H1 (cell line): ENCODE measurements around the gene GID4. TPM values are rescaled to one million over a fixed set of nuclear protein-coding genes. Genes with fewer than 3 reads are reported as not detected.

Experiments
- CTCF ChIA-PET: fragments of 300-600 bp; sonication (Branson Sonifier 250); formaldehyde crosslinking; loops from one replicate; lab custom pipeline; 2021; ENCODE audit not compliant: partially characterized antibody; lab: Charles Lee
- POLR2A ChIA-PET: fragments of 300-600 bp; sonication (Branson Sonifier 250); formaldehyde crosslinking; loops from one replicate; lab custom pipeline; 2021; ENCODE audit warnings: inconsistent platforms; ENCODE audit not compliant: partially characterized antibody; lab: Charles Lee
- DNase-seq, 2 experiments: peaks; one replicate each; pipeline versions ENCODE4 v3.0.0 to v3.0.0-alpha.2; 2010 to 2022; ENCODE audit warnings: low spot score in 2 of 2, low read depth in 1 of 2, mixed read lengths in 1 of 2
- FAIRE-seq: peaks from 2 replicates; lab custom pipeline; 2011; peaks lifted over from hg19 to GRCh38; lab: Jason Lieb, UNC
- H2AFZ ChIP-seq: 2 replicates; pipeline ENCODE4 v1.8.1; 2012; ENCODE audit warnings: low read length, inconsistent platforms
- H2AK5ac ChIP-seq: 2 replicates; pipeline ENCODE4 v1.6.1; 2013; ENCODE audit warnings: low read depth, low read length
- H2BK120ac ChIP-seq: replicated peaks from 2 replicates; pipeline ENCODE3; 2013; ENCODE audit warnings: low read depth, low read length, inconsistent platforms
- H2BK12ac ChIP-seq: 2 replicates; pipeline ENCODE4 v1.6.1; 2013; ENCODE audit warnings: low read depth, low read length
- H2BK15ac ChIP-seq: 2 replicates; pipeline ENCODE4 v1.6.1; 2013; ENCODE audit warnings: low read length
- H2BK20ac ChIP-seq: 2 replicates; pipeline ENCODE4 v1.6.1; 2013; ENCODE audit warnings: low read length
- H2BK5ac ChIP-seq: 2 replicates; pipeline ENCODE4 v1.6.1; 2013; ENCODE audit warnings: low read depth, low read length
- H3K14ac ChIP-seq: 2 replicates; pipeline ENCODE4 v1.6.1; 2013; ENCODE audit warnings: inconsistent platforms; ENCODE audit not compliant: insufficient read length
- H3K18ac ChIP-seq: 2 replicates; pipeline ENCODE4 v1.6.1; 2013; ENCODE audit warnings: low read length; ENCODE audit errors: extremely low read depth
- H3K23ac ChIP-seq: 2 replicates; pipeline ENCODE4 v1.6.1; 2013; ENCODE audit warnings: inconsistent platforms; ENCODE audit not compliant: insufficient read length
- H3K23me2 ChIP-seq: 2 replicates; pipeline ENCODE4 v1.6.1; 2013; ENCODE audit warnings: low read depth, low read length
- H3K27ac ChIP-seq: 2 replicates; pipeline ENCODE4 v1.6.1; 2011; ENCODE audit warnings: low read depth, low read length, inconsistent platforms
- H3K27me3 ChIP-seq, 4 experiments: replicated peaks in 1 of 4; 1 replicate in 1 of 4; 2 replicates in 3 of 4; pipeline versions ENCODE4 v1.6.1 to v1.8.1; 2011 to 2013; ENCODE audit warnings: low read length in 3 of 4, mild to moderate bottlenecking in 3 of 4, inconsistent platforms in 2 of 4, mixed read lengths in 2 of 4, moderate library complexity in 1 of 4; ENCODE audit not compliant: control insufficient read depth in 3 of 4, insufficient read depth in 3 of 4; ENCODE audit errors: extremely low read depth in 1 of 4
- H3K36me3 ChIP-seq, 4 experiments: 2 replicates each; pipeline versions ENCODE4 v1.6.1 to v1.8.1; 2011 to 2013; ENCODE audit warnings: mild to moderate bottlenecking in 4 of 4, low read length in 3 of 4, moderate library complexity in 2 of 4, control low read depth in 1 of 4, inconsistent platforms in 1 of 4; ENCODE audit not compliant: insufficient read depth in 4 of 4, control insufficient read depth in 2 of 4
- H3K4ac ChIP-seq: replicated peaks from 2 replicates; pipeline ENCODE3; 2013; ENCODE audit warnings: low read length, low read depth, mixed read lengths, inconsistent platforms; ENCODE audit not compliant: insufficient read length
- H3K4me1 ChIP-seq, 4 experiments: replicated peaks in 1 of 4; 1 replicate in 1 of 4; 2 replicates in 3 of 4; pipeline versions ENCODE4 v1.6.1 to v1.8.1; 2011 to 2013; ENCODE audit warnings: low read length in 3 of 4, inconsistent platforms in 2 of 4, mixed read lengths in 1 of 4; ENCODE audit not compliant: insufficient read depth in 4 of 4, control insufficient read depth in 3 of 4
- H3K4me2 ChIP-seq, 2 experiments: 2 replicates each; pipeline versions ENCODE4 v1.6.1 to v1.8.1; 2011 to 2013; ENCODE audit warnings: low read depth in 2 of 2, low read length in 2 of 2, control low read depth in 1 of 2, inconsistent platforms in 1 of 2, mild to moderate bottlenecking in 1 of 2; ENCODE audit not compliant: insufficient read depth in 1 of 2
- H3K4me3 ChIP-seq, 4 experiments: fragments of 200-600, 300-600 bp in 1 of 4; sonication (generic), shearing (Covaris generic), sonication (Bioruptor Twin) in 1 of 4; 2 replicates each; pipeline versions ENCODE4 v1.5.1 to v1.8.1; 2011 to 2016; ENCODE audit warnings: low read length in 4 of 4, low read depth in 3 of 4, control low read depth in 2 of 4, inconsistent platforms in 2 of 4, mild to moderate bottlenecking in 2 of 4, mixed read lengths in 1 of 4, moderate library complexity in 1 of 4; ENCODE audit not compliant: insufficient read depth in 2 of 4; ENCODE audit errors: extremely low read depth in 1 of 4
- H3K56ac ChIP-seq: replicated peaks from 2 replicates; pipeline ENCODE3; 2013; ENCODE audit warnings: low read depth, mild to moderate bottlenecking, mixed read lengths, low read length, inconsistent platforms; ENCODE audit not compliant: insufficient read length
- H3K79me1 ChIP-seq: 2 replicates; pipeline ENCODE4 v1.6.1; 2013; ENCODE audit warnings: low read depth, low read length, control low read depth
- H3K79me2 ChIP-seq, 2 experiments: 2 replicates each; pipeline versions ENCODE4 v1.6.1 to v1.8.1; 2012 to 2013; ENCODE audit warnings: low read length in 2 of 2, mild to moderate bottlenecking in 2 of 2, inconsistent platforms in 1 of 2; ENCODE audit not compliant: insufficient read depth in 2 of 2, control insufficient read depth in 1 of 2
- H3K9ac ChIP-seq, 4 experiments: replicated peaks in 1 of 4; 1 replicate in 1 of 4; 2 replicates in 3 of 4; pipeline versions ENCODE4 v1.6.1 to v1.8.1; 2011 to 2013; ENCODE audit warnings: low read depth in 3 of 4, low read length in 3 of 4, control low read depth in 2 of 4, mild to moderate bottlenecking in 2 of 4, moderate library complexity in 2 of 4, inconsistent platforms in 1 of 4; ENCODE audit errors: extremely low read depth in 1 of 4
- H3K9me3 ChIP-seq, 2 experiments: 2 replicates each; pipeline versions ENCODE4 v1.6.1 to v1.8.1; 2012 to 2013; ENCODE audit warnings: mild to moderate bottlenecking in 2 of 2, moderate library complexity in 2 of 2, control low read depth in 1 of 2, inconsistent platforms in 1 of 2, low read depth in 1 of 2, low read length in 1 of 2, mixed read lengths in 1 of 2; ENCODE audit not compliant: insufficient read depth in 2 of 2
- H4K20me1 ChIP-seq, 2 experiments: replicated peaks in 1 of 2; 2 replicates each; pipeline versions ENCODE3 to v1.8.1; 2011 to 2013; ENCODE audit warnings: inconsistent platforms in 2 of 2, low read length in 2 of 2, mild to moderate bottlenecking in 1 of 2; ENCODE audit not compliant: insufficient read depth in 2 of 2, control insufficient read depth in 1 of 2
- H4K5ac ChIP-seq: 2 replicates; pipeline ENCODE4 v1.6.1; 2013; ENCODE audit warnings: low read length, low read depth, mixed read lengths, inconsistent platforms; ENCODE audit not compliant: insufficient read length
- H4K8ac ChIP-seq: 2 replicates; pipeline ENCODE4 v1.8.0; 2013; ENCODE audit warnings: mild to moderate bottlenecking, moderate library complexity, low read length, inconsistent platforms; ENCODE audit not compliant: insufficient read depth; ENCODE audit errors: extremely low read depth
- H4K91ac ChIP-seq: replicated peaks from 2 replicates; pipeline ENCODE3; 2013; ENCODE audit warnings: low read length, mixed read lengths, inconsistent platforms; ENCODE audit not compliant: insufficient read length
- CHD2 ChIP-seq: IDR thresholded peaks from 2 replicates; pipeline ENCODE4 v1.6.1; 2012; ENCODE audit warnings: low read length, improper control_type of control experiment
- CTBP2 ChIP-seq: IDR thresholded peaks from 2 replicates; pipeline ENCODE4 v1.7.0; 2011; ENCODE audit warnings: borderline replicate concordance, mild to moderate bottlenecking, moderate library complexity, mixed read lengths, low read length; ENCODE audit not compliant: insufficient read depth, insufficient read length
- EGR1 ChIP-seq: IDR thresholded peaks from 2 replicates; pipeline ENCODE4 v1.6.1; 2011; ENCODE audit warnings: low read depth, low read length, borderline replicate concordance
- JUND ChIP-seq: IDR thresholded peaks from 2 replicates; pipeline ENCODE4 v1.6.1; 2011; ENCODE audit warnings: mild to moderate bottlenecking, improper control_type of control experiment, low read length
- NRF1 ChIP-seq: IDR thresholded peaks from 2 replicates; pipeline ENCODE4 v1.6.1; 2011; ENCODE audit warnings: mild to moderate bottlenecking, low read depth, low read length, improper control_type of control experiment
- POLR2A ChIP-seq, 2 experiments: IDR thresholded peaks; 1 replicate in 1 of 2; 2 replicates in 1 of 2; pipeline ENCODE4 v1.6.1; 2011; ENCODE audit warnings: low read depth in 2 of 2, low read length in 2 of 2, mild to moderate bottlenecking in 2 of 2; ENCODE audit errors: control extremely low read depth in 1 of 2
- SUZ12 ChIP-seq: fragments of 200-600 bp; sonication (generic); IDR thresholded peaks from 2 replicates; pipeline ENCODE4 v1.6.1; 2012; ENCODE audit warnings: mild to moderate bottlenecking, inconsistent platforms, low read length, moderate library complexity, mixed read lengths
- TAF7 ChIP-seq: optimal IDR thresholded peaks from 2 replicates; pipeline ENCODE3; 2011; ENCODE audit warnings: low read depth, mild to moderate bottlenecking, inconsistent platforms, low read length, moderate library complexity, borderline replicate concordance
- TBP ChIP-seq: IDR thresholded peaks from 2 replicates; pipeline ENCODE4 v1.6.1; 2011; ENCODE audit warnings: low read depth, low read length, improper control_type of control experiment
- WGBS, 2 experiments: shearing (Covaris generic) in 1 of 2; methylation state at CpG; one replicate each; pipeline versions ENCODE4 v1.1.6 to v1.1.7; 2013 to 2015; ENCODE audit warnings: low lambda C conversion rate in 2 of 2, mixed read lengths in 2 of 2, inconsistent platforms in 1 of 2, low coverage in 1 of 2, missing lambda C conversion rate in 1 of 2; ENCODE audit not compliant: insufficient replicate concordance in 2 of 2, insufficient coverage in 1 of 2, insufficient read length in 1 of 2; ENCODE audit errors: extremely low coverage in 1 of 2, missing lambda C conversion rate in 1 of 2; 5-methylcytosine and 5-hydroxymethylcytosine counted together
- polyA plus RNA-seq, 7 experiments: library from polyadenylated mRNA; depleted of rRNA in 3 of 7; stranded (reverse) in 5 of 7; unstranded in 2 of 7; fragments of >200 nt in 5 of 7; fragments of 200-250 nt in 2 of 7; gene quantifications; 1 replicate in 5 of 7; 2 replicates in 1 of 7; 4 replicates in 1 of 7; pipeline versions ENCODE4 v1.2.1 to v1.2.3, GENCODE V29; 2011 to 2013; ENCODE audit warnings: missing spikeins in 2 of 7, mixed read lengths in 2 of 7
- total RNA-seq: library from RNA; stranded (reverse); fragmentation: NEBNext Ultra II Directional; extraction: Animal tissue kit (Norgen Biotek cat#: 25700); gene quantifications from 2 replicates; pipeline ENCODE4 v1.2.1, GENCODE V29; 2021
- TF ChIP-seq, protein P1 (sequence below): IDR thresholded peaks from 2 replicates; pipeline ENCODE4 v1.6.1; 2011; ENCODE audit warnings: low read depth, mild to moderate bottlenecking, low read length; ENCODE audit not compliant: insufficient read depth
- TF ChIP-seq, protein P2 (sequence below): IDR thresholded peaks from 2 replicates; pipeline ENCODE4 v1.6.1; 2011; ENCODE audit warnings: low read length, improper control_type of control experiment

Gene GID4
- total and polyA plus RNA-seq, 2 of the 8 experiments (the other 6 are each of a cell fraction or from before 2014, with no cell fraction given): 5.6 to 15.0 TPM

- Histone ChIP-seq H3K79me1 (no peaks in the 10 kb centered on the region; the same call in 1 of the 2 replicates), H3K79me2 (no peaks in the 10 kb centered on the region), H4K8ac (peak overlapping the region; percentile 48; the same call in 1 of the 2 replicates), H3K56ac (no peak overlapping the region), H2BK12ac (no peak overlapping the region), H3K36me3 (no peaks in the 10 kb centered on the region; a peak in 1 of 8 replicates), H2BK20ac (no peak overlapping the region), H2AK5ac (no peak overlapping the region), H2BK5ac (no peak overlapping the region), H3K4me3 (no peak overlapping the region), H3K18ac (no peak overlapping the region), H2AFZ (no peak overlapping the region), H3K23me2 (no peaks in the 10 kb centered on the region), H3K14ac (no peak overlapping the region), H3K9ac (no peak overlapping the region), H3K4me2 (peak overlapping the region in 1 of 2 experiments; percentile 35; a peak in 1 of 4 replicates), H3K4me1 (peaks cover 0 to 7% (median 0%) of the 10 kb centered on the region in 4 experiments; a peak in 1 of 7 replicates), H3K4ac (no peak overlapping the region), H4K5ac (no peak overlapping the region), H4K91ac (no peak overlapping the region), H4K20me1 (peaks cover 0 to 5% of the 10 kb centered on the region in 2 experiments), H2BK15ac (no peak overlapping the region), H2BK120ac (no peak overlapping the region), H3K23ac (no peak overlapping the region), H3K27ac (no peak overlapping the region), H3K27me3 (no peaks in the 10 kb centered on the region), H3K9me3 (no peaks in the 10 kb centered on the region)
- 71% methylated on average over 27 of the region's 31 CpGs; no CpG with 5 or more reads in 1 of the 2 experiments for WGBS, 2 experiments
- POLR2A ChIA-PET: interaction anchor here (0.9 to 3.3 kb wide), 2 partner anchors 10 to 31 kb away, joined by 3 to 16 read pairs; no protein-coding TSS in a partner anchor
- CTCF ChIA-PET: interaction anchor here (0.8 to 7.8 kb wide), 13 partner anchors 9 to 326 kb away, joined by 3 to 49 read pairs (median 4); partner anchors contain the start of gene RAI1
- FAIRE-seq (no peak), DNase-seq (peak in 1 of 2 experiments; percentile 63)
- TF ChIP-seq, protein P1, sequence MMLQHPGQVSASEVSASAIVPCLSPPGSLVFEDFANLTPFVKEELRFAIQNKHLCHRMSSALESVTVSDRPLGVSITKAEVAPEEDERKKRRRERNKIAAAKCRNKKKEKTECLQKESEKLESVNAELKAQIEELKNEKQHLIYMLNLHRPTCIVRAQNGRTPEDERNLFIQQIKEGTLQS: no peak
- TF ChIP-seq SUZ12 (no peak), CTBP2 (no peak), TAF7 (no peak), POLR2A (IDR thresholded peaks at IDR 0.05; ENCODE audit: control extremely low read depth in 1 of 2, low read depth in 2 of 2, low read length in 2 of 2) (no peak), JUND (no peak), EGR1 (no peak), CHD2 (no peak), NRF1 (no peak), TBP (no peak)
- TF ChIP-seq, protein P2, sequence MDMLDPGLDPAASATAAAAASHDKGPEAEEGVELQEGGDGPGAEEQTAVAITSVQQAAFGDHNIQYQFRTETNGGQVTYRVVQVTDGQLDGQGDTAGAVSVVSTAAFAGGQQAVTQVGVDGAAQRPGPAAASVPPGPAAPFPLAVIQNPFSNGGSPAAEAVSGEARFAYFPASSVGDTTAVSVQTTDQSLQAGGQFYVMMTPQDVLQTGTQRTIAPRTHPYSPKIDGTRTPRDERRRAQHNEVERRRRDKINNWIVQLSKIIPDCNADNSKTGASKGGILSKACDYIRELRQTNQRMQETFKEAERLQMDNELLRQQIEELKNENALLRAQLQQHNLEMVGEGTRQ: no peak
Observed at GRCh38 chr17:18006495-18007239, 32.5 kb upstream of the GID4 start.
